Hematopoietic multipotent progenitor cell treated with erythropoietin and hydrocortisone succinate and interleukin-3 and kit ligand, for 6 days (in vitro differentiated cells): ENCODE measurements around the gene COBL.
A peak's percentile ranks its signal among the peaks of the same experiment; 100 is the strongest.

ENCODE experiments used
- DNase-seq: peaks from one replicate; pipeline ENCODE4 v3.0.0-alpha.2; 2015

The COBL gene

GRCh38 chr7:51071427-51071826 is 245.2 kb downstream of the COBL start:
- no peak for DNase-seq

GRCh38 chr7:51070151-51070550 is 246.5 kb downstream of the COBL start:
- no peak for DNase-seq

GRCh38 chr7:51069411-51070083 is 247.1 kb downstream of the COBL start:
- DNase-seq = no peak

GRCh38 chr7:51068401-51068800 is 248.2 kb downstream of the COBL start:
- DNase-seq = no peak

GRCh38 chr7:51067757-51068156 is 248.9 kb downstream of the COBL start:
- peak; percentile 75 for DNase-seq

GRCh38 chr7:51067258-51067657 is 249.4 kb downstream of the COBL start:
- no peak for DNase-seq

- no peak for DNase-seq
Observed at GRCh38 chr7:51066405-51066882, 250.2 kb downstream of the COBL start.

- no peak for DNase-seq
Observed at GRCh38 chr7:51065766-51066165, 250.8 kb downstream of the COBL start.

- DNase-seq = no peak
Observed at GRCh38 chr7:51064688-51065087, 251.9 kb downstream of the COBL start.

GRCh38 chr7:51062222-51062987 is 254.2 kb downstream of the COBL start:
- no peak for DNase-seq

- DNase-seq = peak; percentile 31
Observed at GRCh38 chr7:51060536-51060935, 256.1 kb downstream of the COBL start.

- no peak for DNase-seq
Observed at GRCh38 chr7:51059504-51060142, 257.0 kb downstream of the COBL start.

GRCh38 chr7:51058764-51059163 is 257.8 kb downstream of the COBL start:
- DNase-seq = no peak

- DNase-seq = no peak
Observed at GRCh38 chr7:51055039-51055840, 261.4 kb downstream of the COBL start.

GRCh38 chr7:51054231-51054630 is 262.4 kb downstream of the COBL start:
- DNase-seq = no peak

GRCh38 chr7:51053160-51053925 is 263.3 kb downstream of the COBL start:
- no peak for DNase-seq

- no peak for DNase-seq
Observed at GRCh38 chr7:51046482-51046881, 270.1 kb downstream of the COBL start.

GRCh38 chr7:51046103-51046466 is 270.5 kb downstream of the COBL start:
- DNase-seq = no peak

- DNase-seq = no peak
Observed at GRCh38 chr7:51045319-51046102, 271.1 kb downstream of the COBL start.

GRCh38 chr7:51043461-51043860 is 273.1 kb downstream of the COBL start:
- DNase-seq = no peak

- DNase-seq = no peak
Observed at GRCh38 chr7:51040787-51041186, 275.8 kb downstream of the COBL start.
